Uterus (tissue), 2 donors: ENCODE data around the gene SPINK1.

ENCODE experiments used
- CTCF ChIP-seq, 4 experiments: fragments of 200-600 bp in 2 of 4; fragments of 450-650 bp in 2 of 4; sonication (generic) in 2 of 4; IDR thresholded peaks; one replicate each; pipeline ENCODE4 v1.5.1; 2016 to 2019; ENCODE audit warnings: antibody characterized with exemption in 4 of 4, mild to moderate bottlenecking in 2 of 4, moderate library complexity in 1 of 4
- POLR2A ChIP-seq, 2 donors: fragments of 450-650 bp; IDR thresholded peaks; one replicate each; pipeline ENCODE4 v1.6.1; 2016; ENCODE audit warnings: antibody characterized with exemption in 2 of 2, mild to moderate bottlenecking in 1 of 2, moderate library complexity in 1 of 2

GRCh38 chr5:147835386-147835798 lies 3.9 kb upstream of the SPINK1 start:
- TF ChIP-seq CTCF (IDR thresholded peaks at IDR 0.05) (no peak), POLR2A (IDR thresholded peaks at IDR 0.05) (no peak)
